Activated T-helper 9 cell treated with anti-CD3 and anti-CD28 coated beads, Interleukin-2, amount 50 U/mL, for 16 hours (primary cell): ENCODE data around the gene MYL7.

ENCODE experiments used
- DNase-seq: peaks from one replicate; pipeline ENCODE4 v3.0.0-alpha.2; 2020; ENCODE audit warnings: low read depth

MYL7 gene

DNA sequence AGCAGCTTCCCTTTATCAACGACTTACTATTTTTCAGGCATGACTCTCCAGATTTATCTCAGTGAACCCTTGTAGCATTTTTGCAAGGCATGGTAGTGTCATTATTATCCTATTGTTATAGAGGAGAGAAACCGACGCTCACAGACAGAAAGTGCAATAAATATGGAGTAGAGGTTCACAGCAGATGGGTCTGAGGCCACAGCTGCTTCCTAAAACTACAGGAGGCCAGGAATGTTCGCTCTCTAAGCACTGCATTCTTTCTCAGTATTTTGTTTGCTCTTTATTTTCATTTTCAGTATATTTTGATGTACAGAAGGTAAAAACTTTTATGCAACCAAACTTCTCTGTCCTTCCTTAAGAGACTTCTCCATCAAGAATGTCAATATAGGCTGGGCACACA lies 41.5 kb downstream of the MYL7 start:
- no peak for DNase-seq

- no peak for DNase-seq
Measured at GRCh38 chr7:44098092-44099068, 42.8 kb downstream of the MYL7 start.

DNA sequence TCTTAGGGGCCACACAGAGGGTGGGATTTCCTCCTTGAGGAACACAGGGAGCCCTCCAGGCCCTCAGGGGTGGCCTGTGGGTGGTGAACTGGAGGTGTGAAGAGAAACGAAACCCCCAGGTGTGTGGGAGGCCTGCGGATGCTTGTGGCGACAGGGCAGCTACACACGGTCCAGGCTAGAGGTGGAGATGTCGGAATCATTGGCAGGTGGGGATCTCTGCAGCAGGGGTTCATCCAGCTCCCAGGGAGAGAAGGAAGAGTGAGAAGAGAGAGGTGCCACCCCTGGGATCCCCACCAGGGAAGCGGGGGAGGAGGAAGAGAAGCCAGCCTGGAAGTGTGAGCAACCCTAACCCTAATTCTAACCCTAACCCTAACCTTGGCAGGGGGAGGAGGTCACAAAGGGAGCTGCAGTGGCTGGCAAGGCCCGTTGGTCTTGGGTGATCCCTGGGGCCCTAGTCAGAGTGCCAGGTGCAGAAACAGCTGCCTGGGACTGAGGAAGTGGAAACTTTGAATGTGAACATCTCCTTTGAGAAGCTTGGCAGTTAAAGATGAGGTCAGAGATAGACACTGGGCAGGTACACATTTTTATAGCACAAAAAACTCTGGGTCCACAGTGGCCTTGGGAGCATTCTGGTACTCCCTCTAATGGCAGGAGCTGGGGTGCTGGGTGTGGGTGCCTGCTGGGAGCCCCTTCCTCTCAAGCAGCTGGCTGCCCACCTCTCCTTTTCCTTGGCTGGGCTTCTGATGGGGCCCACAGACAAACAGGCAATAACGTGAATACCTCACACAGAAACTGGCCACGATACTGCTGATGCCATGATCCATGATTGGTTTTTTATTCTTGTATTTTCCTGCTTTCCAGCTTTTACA lies 43.8 kb downstream of the MYL7 start:
- no peak for DNase-seq

GRCh38 chr7:44096326-44096881 lies 44.7 kb downstream of the MYL7 start:
- DNase-seq, result no peak

- no peak for DNase-seq
Measured at GRCh38 chr7:44095781-44096180, 45.4 kb downstream of the MYL7 start.

- no peak for DNase-seq
Measured at GRCh38 chr7:44094883-44095592, 46.1 kb downstream of the MYL7 start.

DNA sequence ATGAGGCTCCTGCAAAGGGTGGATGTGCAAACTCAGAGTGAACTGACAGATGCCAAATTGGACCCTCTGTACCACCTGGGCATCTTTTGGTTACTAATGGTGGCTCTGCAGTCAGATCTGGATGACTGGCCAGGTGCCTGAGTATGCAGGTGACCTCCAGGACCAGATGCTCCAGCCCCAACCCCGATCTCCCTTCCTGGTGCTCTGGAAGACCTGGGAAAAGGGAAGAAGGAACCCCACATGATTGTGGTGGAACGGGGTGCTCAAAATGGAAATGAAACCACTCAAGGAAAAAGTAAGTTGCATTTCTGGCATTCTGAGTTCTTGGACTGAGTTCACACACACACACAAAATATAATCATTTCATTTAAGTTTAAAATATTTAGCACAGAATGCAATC lies 46.8 kb downstream of the MYL7 start:
- no peak for DNase-seq

DNA sequence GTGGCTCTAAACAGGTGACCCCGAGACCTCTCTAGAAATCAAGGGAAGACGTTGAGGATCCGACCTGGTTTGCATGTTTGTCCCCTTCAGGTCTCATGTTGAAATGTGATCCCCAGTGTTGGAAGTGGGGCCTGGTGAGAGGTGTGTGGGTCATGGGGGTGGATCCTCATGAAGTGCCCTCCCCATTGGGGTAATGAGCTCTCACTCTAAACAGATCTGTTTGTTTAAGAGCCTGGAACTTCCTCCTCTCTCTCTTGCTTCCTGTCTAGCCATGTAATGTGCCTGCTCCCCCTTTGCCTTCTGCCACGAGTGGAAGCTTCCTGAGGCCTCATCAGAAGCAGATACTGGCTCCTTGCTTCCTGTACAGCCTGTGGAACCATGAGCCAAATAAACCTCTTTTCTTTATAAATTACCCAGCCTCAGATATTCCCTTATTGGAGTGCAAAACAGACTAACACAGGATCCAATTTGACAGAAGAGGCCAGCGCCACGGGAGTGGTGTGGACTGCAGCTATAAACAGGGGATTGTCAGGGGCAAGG lies 48.0 kb downstream of the MYL7 start:
- no peak for DNase-seq
